Panc1 (cell line): Measurements from ENCODE around the gene DTNBP1. TPM values are rescaled to one million over a fixed set of nuclear protein-coding genes. Genes with fewer than 3 reads are reported as not detected.

Source experiments
- ATAC-seq: fragments of 200-7000 bp; cut with Tn5 transposase; 2 replicates; pipeline ENCODE4 v1.9.1; 2020; ENCODE audit warnings: mild to moderate bottlenecking, moderate library complexity
- BruUV-seq: library from RNA; stranded (reverse); fragments of 400-500 nt; replicated peaks from 2 replicates; lab custom pipeline; 2021; lab: Mats Ljungman, UMichigan
- CTCF ChIA-PET: fragments of 300-600 bp; sonication (Branson Sonifier 250); formaldehyde crosslinking; loops from one replicate; lab custom pipeline; 2022; ENCODE audit warnings: antibody characterized with exemption; lab: Charles Lee
- POLR2A ChIA-PET: fragments of 300-600 bp; sonication (Branson Sonifier 250); formaldehyde crosslinking; loops from one replicate; lab custom pipeline; 2022; ENCODE audit warnings: antibody characterized with exemption; lab: Charles Lee
- DNase-seq: peaks from one replicate; pipeline ENCODE4 v3.0.0-alpha.2; 2010; ENCODE audit warnings: low read depth, low spot score
- H3K27ac ChIP-seq: 2 replicates; pipeline ENCODE4 v1.5.1; 2011; ENCODE audit warnings: mild to moderate bottlenecking, low read length, inconsistent platforms
- H3K27me3 ChIP-seq: fragments of 200-500 bp; sonication (Bioruptor generic); 2 replicates; pipeline ENCODE4 v1.6.0; 2014; ENCODE audit warnings: low read length, inconsistent platforms; ENCODE audit not compliant: control insufficient read depth, insufficient read depth
- H3K36me3 ChIP-seq: fragments of 200-500 bp; sonication (Bioruptor generic); 2 replicates; pipeline ENCODE4 v1.5.1; 2014; ENCODE audit warnings: inconsistent platforms, mild to moderate bottlenecking, low read length, moderate library complexity; ENCODE audit not compliant: control insufficient read depth, insufficient read depth
- H3K4me1 ChIP-seq: 2 replicates; pipeline ENCODE4 v1.5.1; 2011; ENCODE audit warnings: inconsistent platforms, mild to moderate bottlenecking, low read length, moderate library complexity; ENCODE audit not compliant: control insufficient read depth, insufficient read depth
- H3K4me3 ChIP-seq, 2 experiments: 2 replicates each; pipeline ENCODE4 v1.5.1; 2011 to 2012; ENCODE audit warnings: low read depth in 2 of 2, low read length in 2 of 2, mild to moderate bottlenecking in 2 of 2, inconsistent platforms in 1 of 2, moderate library complexity in 1 of 2
- H3K9me3 ChIP-seq: fragments of 200-500 bp; sonication (Bioruptor generic); 2 replicates; pipeline ENCODE4 v1.5.1; 2014; ENCODE audit warnings: low read depth, mild to moderate bottlenecking, inconsistent platforms, low read length, moderate library complexity; ENCODE audit not compliant: control insufficient read depth, insufficient read depth
- CTCF ChIP-seq: fragments of 450-650 bp; IDR thresholded peaks from 2 replicates; pipeline ENCODE4 v1.5.1; 2017; ENCODE audit warnings: mild to moderate bottlenecking
- POLR2AphosphoS5 ChIP-seq: IDR thresholded peaks from 2 replicates; pipeline ENCODE4 v1.6.1; 2012; ENCODE audit warnings: mild to moderate bottlenecking, low read depth, low read length, moderate library complexity
- REST ChIP-seq, 2 experiments: IDR thresholded peaks; 2 replicates each; pipeline ENCODE4 v1.6.1; 2011 to 2012; ENCODE audit warnings: low read depth in 2 of 2, control low read depth in 1 of 2, low read length in 1 of 2, mild to moderate bottlenecking in 1 of 2, moderate library complexity in 1 of 2; ENCODE audit not compliant: insufficient read depth in 1 of 2
- SIN3A ChIP-seq: IDR thresholded peaks from 2 replicates; pipeline ENCODE4 v1.6.1; 2012; ENCODE audit warnings: low read depth, mild to moderate bottlenecking, low read length, moderate library complexity, borderline replicate concordance; ENCODE audit not compliant: insufficient read depth
- TCF7L2 ChIP-seq: IDR thresholded peaks from 2 replicates; pipeline ENCODE4 v1.6.1; 2011; ENCODE audit warnings: mild to moderate bottlenecking, low read depth, low read length, inconsistent platforms
- in situ Hi-C: cut with HindIII; loops from 2 replicates; pipeline ENCODE4 v1.10.0; 2016; ENCODE audit warnings: low sequenced_read_pairs, low pct_unique_long_range_greater_than_20kb
- intact Hi-C: fragments of 100-400 bp; cut with micrococcal nuclease; formaldehyde crosslinking; loops from one replicate; pipeline ENCODE4 v1.10.0; 2022; ENCODE audit not compliant: unreplicated experiment
- total RNA-seq: library from RNA; stranded (reverse); gene quantifications from one replicate; pipeline ENCODE4 v1.2.1, GENCODE V29; 2021; ENCODE audit not compliant: unreplicated experiment

DTNBP1 gene
- total RNA-seq, 1 experiment from 2014 or later = 29.3 TPM

GRCh38 chr6:15622045-15622740 lies 40.6 kb downstream of the DTNBP1 start:
- POLR2A ChIA-PET = no interaction called here
- in situ Hi-C loops = no loop called here
- peaks cover 2% of the 10 kb centered on the region for H3K36me3 ChIP-seq
- no peaks in the 10 kb centered on the region; the same call in 1 of the 2 replicates for H3K4me1 ChIP-seq
- H3K9me3 ChIP-seq = no peaks in the 10 kb centered on the region
- no peak for ATAC-seq
- H3K27me3 ChIP-seq = no peaks in the 10 kb centered on the region
- BruUV-seq = no TSS peak
- no peak for DNase-seq
- TF ChIP-seq POLR2AphosphoS5 (no peak), CTCF (no peak), REST (IDR thresholded peaks at IDR 0.05; ENCODE audit: insufficient read depth in 1 of 2, low read depth in 2 of 2, low read length in 1 of 2) (no peak), TCF7L2 (no peak), SIN3A (no peak)
- intact Hi-C loops = loop anchor here (10.0 kb wide), 1 partner anchor 127 kb away; no protein-coding TSS in a partner anchor
- no peak overlapping the region for H3K27ac ChIP-seq
- H3K4me3 ChIP-seq = no peak overlapping the region
- CTCF ChIA-PET = interaction anchor here (0.5 kb wide), 1 partner anchor 384 kb away, joined by 5 read pairs; no protein-coding TSS in a partner anchor

GRCh38 chr6:15621203-15622044 lies 41.4 kb downstream of the DTNBP1 start:
- DNase-seq = no peak
- in situ Hi-C loops (no loop called here), intact Hi-C loops (loop anchor here (10.0 kb wide), 1 partner anchor 127 kb away; no protein-coding TSS in a partner anchor)
- H3K27me3 ChIP-seq = no peaks in the 10 kb centered on the region
- H3K27ac ChIP-seq = no peak overlapping the region
- ChIA-PET POLR2A (no interaction called here), CTCF (interaction anchor here (0.5 kb wide), 1 partner anchor 384 kb away, joined by 5 read pairs; no protein-coding TSS in a partner anchor)
- TF ChIP-seq CTCF (no peak), TCF7L2 (no peak), POLR2AphosphoS5 (no peak)
- no peaks in the 10 kb centered on the region for H3K4me1 ChIP-seq
- no TSS peak for BruUV-seq
- no peaks in the 10 kb centered on the region; the same call in 1 of the 2 replicates for H3K36me3 ChIP-seq
- no peak overlapping the region for H3K4me3 ChIP-seq
- no peaks in the 10 kb centered on the region for H3K9me3 ChIP-seq
- ATAC-seq = no peak
